GM19240 (cell line): ENCODE measurements around the gene TTYH1.

Experiments used
- DNase-seq: peaks from one replicate; pipeline ENCODE4 v3.0.0; 2011; ENCODE audit warnings: low spot score; ENCODE audit not compliant: insufficient read length

Gene TTYH1

DNA sequence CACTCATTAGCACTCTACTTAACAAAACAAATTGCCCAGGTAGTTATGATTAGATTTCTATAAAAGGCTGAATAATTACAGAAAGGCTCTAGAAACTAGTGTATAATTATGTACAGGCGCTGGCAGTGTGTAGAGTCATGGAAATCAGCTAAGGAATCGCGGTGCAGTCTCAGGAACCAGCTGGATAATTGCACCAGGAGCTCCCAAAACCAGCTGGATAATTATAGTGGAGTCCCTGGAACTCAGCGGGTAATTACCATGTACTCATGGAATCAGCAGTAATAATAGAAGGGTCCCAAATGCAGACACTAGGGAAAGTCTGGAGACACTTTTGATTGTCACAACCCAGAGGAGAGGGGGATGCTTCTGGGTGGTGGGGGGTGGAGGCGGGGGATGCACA, 23.2 kb upstream of the TTYH1 start:
- no peak for DNase-seq

DNA sequence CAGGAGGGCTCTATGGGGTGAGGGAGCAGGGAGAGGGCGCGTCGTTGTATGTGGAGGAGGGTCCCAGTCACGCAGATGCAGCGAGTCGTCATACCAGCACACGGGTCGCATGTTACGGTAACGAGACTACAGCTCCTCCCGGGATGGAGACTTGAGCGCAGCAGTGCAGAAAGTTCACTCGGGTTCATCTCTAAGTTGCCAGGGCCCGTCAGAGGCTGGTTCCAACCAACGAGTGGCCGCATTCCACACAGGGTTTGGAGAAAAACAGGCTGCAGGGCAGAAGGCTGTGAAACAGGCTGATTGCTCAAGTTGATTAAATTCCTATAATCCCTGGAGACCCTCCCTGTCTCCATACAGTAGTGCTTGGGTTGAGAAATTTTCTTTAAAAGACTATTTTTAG, 21.9 kb upstream of the TTYH1 start:
- DNase-seq, result no peak

DNA sequence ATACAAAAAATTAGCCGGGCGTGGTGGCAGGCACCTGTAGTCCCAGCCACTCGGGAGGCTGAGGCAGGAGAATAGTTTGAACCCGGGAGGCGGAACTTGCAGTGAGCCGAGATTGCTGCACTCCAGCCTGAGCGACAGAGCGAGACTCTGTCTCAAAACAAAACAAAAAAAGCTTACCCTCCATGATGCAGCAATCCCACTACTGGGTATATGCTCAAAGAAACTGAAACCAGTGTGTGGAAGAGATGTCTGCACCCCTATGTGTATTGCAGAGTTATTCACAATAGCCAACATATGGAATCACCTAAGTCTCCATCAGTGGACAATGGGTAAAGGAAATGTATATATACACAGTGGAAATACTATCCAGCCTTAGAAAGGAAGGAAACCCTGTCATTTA, 19.6 kb upstream of the TTYH1 start:
- DNase-seq, result no peak

- DNase-seq, result no peak
Measured at GRCh38 chr19:54399189-54399588, 16.1 kb upstream of the TTYH1 start.

DNA sequence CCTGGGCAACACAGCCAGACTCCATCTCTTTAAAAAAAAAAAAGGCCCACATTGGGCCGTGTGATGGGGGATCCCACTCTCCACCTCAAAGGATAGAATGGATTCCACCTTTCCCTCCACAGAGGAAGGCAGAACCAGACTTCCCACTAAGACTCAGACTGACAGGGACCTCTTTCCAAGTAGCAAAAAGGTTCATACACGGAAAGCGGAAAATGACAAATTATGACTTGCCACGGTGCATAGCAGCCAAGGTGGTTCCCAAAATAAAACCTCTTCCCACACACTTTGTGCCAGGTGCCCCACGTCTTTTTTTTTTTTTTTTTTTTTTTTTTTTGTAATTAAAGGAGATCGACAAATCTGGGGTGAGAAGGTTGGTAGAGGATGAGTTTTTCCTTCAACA, 14.4 kb upstream of the TTYH1 start:
- DNase-seq, result no peak

- DNase-seq, result no peak
Measured at GRCh38 chr19:54403054-54403453, 12.2 kb upstream of the TTYH1 start.

- DNase-seq, result no peak
Measured at GRCh38 chr19:54405628-54406027, 9.6 kb upstream of the TTYH1 start.

DNA sequence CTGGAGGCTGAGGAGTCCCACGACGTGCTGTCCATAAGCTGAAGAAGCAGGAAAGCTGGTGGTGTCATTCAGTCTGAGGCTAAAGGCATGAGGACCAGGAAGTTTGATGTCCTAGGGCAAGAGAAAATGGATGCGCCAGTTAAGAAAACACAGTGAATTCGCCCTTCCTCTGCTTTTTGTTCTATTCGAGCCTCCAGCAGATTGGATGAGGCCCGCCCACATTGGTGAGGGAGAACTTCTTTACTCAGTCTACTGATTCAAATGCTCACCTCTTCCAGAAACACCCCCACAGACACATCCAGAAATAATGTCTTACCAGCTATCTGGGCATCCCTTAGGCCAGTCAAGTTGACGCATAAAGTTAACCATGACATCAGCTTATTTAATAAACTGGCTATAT, 7.5 kb upstream of the TTYH1 start:
- DNase-seq, result no peak

GRCh38 chr19:54408456-54409026, 6.7 kb upstream of the TTYH1 start:
- DNase-seq, result no peak

DNA sequence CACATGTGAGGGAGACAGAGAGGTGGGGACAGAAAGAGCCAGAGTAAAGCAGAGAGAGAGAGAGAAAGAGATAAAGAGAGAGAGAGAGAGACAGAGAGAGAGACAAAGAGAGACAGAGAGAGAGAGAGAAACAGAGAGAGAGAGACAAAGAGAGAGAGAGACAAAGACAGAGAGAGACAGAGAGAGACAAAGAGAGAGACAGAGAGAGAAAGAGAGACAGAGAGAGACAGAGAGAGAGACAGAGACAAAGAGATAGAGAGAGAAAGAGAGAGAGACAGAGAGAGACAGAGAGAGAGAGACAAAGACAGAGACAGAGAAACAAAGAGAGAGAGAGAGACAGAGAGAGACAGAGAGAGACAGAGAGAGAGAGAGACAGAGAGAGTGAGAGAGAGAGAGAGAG, 4.2 kb upstream of the TTYH1 start:
- DNase-seq, result no peak

GRCh38 chr19:54412877-54413276, 2.4 kb upstream of the TTYH1 start:
- DNase-seq, result no peak

- DNase-seq, result no peak
Measured at GRCh38 chr19:54414156-54414555, 1.1 kb upstream of the TTYH1 start.

DNA sequence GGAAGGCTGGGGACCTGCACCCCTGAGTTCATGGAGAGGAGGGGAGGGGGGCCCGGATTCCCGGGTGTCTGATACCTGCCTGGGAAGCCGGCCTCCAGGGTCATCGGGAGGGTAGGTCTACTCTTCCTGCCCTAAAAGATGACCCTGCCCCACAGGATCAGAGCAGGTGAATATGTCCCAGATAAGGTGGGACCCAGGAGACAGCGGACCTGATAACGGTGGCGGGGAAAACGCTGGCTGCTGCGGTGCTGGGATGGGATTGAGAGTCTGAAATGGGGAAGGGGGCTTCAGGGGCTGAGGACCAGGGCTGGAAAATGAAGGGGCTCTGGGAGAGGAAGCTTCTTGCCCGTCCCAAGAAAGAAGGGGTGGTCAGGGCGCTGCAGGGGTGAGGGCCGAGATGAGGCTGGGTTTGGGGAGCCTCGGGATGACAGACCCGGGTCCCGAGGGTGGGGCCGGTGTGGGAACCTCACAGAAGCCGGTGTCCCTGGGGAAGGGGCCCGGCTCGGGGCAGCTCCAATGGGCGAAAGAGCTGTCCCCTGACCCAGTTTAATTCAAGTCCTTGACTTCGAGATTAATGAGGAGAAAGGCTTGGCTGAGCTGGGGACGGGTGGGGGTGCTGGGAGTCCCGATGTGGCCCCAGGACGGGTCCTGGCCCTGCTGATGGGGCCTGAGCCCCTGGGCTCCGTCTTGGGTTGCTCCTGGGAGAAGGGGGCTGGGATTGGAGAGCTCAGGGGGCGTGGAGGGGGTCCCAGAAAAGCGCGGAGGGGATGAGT, 823 bp downstream of the TTYH1 start:
- DNase-seq, result no peak

DNA sequence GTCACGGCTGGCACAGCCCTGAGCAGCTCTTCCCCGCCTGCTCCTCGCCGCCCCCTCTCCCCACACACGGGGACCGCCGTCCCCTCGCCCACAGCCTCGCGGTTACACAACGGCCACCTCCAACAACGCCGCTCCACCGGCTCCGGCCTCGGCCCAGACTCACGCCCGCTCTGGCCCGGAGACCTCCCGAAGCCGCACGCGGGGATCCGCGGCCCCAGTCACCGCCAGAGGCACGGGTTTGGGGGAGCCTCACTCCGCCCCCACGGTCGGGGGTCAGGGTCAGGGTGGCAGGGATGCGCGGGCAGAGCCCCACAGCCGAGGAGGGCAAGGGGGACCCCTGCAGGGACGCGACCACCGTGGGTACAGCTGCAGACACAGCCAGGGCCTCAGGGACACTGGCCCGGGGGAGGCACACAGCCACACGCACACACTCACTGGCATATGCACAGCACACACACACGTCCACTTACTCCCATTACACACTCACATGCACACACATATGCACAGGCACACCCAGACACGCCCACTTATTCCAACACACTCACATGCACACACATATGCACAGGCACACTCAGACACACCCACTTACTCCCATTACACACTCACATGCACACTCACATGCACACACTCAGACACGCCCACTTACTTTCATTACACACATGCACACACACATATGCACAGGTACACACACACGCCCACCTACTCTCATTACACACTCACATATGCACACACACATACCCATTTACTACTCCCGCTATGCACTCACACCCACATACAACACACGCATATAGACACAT, 1.6 kb downstream of the TTYH1 start:
- no peak for DNase-seq

GRCh38 chr19:54418030-54418929, 3.0 kb downstream of the TTYH1 start:
- peak; percentile 49 for DNase-seq

DNA sequence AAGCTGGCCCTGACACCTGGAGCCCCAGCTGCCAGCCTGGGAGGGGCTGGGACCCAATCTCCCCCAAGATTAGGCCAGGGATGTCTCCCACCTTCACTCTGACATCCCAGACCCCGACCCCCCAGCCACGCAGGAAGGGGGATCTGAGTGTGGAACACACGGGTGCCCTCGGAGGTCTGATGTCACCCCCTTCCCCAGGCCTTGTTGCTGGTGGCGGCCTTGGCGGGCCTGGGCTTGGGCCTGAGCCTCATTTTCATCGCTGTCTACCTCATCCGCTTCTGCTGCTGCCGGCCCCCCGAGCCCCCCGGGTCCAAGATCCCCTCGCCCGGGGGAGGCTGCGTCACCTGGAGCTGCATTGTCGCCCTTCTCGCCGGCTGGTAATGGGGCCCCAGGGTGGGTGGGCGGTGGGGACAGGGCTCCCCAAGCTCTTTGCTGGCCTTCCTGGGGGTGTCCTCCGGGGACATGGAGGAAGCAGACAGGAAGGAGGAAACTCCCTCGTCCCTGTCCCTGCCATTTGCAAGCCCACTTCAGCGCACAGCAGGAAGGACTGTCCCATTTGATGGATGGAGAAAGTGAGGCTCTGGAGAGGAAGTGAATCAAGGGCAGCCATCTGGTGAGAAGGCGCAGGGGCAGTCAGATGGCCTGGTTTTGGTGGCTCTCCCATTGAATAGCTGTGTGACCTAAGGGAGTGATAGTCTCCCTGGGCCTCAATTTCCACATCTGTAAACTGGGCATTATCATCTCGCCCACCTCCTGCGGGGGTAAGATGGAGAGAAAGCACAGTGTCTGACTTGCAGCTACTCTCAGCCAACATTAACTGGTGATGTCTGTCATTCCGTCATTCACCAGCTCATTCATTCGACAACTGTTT, 3.9 kb downstream of the TTYH1 start:
- DNase-seq, result no peak

- DNase-seq, result no peak
Measured at GRCh38 chr19:54420068-54420382, 4.8 kb downstream of the TTYH1 start.

DNA sequence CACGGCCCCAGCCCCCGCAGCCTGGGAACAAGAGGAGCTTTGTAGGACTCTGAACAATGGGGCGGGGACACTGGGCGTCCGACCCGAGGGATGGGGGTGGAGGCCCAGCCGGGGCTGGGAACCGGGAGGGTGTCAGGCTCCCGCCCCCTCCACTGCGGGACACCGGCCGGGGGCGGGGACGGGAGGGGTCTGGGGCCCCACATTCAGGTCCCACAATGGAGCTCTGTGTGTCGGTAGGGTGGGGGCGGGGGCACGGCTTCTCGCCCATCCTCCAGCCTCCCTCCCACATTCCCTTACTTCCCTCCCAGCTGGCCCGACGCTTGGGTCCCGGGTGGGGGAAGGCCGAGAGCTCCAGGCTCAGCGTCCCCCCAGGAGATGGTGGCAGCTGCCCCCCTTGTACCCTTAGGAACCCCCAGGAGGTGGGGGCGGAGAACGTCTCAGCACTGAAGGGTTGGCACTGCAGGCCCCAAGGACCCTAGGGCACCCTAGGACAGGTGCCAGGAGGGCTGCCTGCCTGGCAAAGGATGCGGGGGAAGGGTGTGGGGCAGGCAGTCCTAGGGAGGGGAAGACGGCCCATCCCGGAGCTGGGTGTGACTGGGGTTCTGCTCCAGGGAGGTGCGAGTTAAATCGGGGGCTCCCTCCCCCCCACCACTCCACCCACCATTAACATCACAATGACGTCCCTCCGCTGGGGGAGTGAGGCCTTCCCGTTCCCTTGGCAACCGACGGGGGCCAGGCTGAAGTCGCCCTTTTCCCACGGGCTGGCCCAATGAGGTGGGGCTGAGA, 5.3 kb downstream of the TTYH1 start:
- DNase-seq, result no peak

- DNase-seq, result no peak
Measured at GRCh38 chr19:54421169-54421516, 5.9 kb downstream of the TTYH1 start.

DNA sequence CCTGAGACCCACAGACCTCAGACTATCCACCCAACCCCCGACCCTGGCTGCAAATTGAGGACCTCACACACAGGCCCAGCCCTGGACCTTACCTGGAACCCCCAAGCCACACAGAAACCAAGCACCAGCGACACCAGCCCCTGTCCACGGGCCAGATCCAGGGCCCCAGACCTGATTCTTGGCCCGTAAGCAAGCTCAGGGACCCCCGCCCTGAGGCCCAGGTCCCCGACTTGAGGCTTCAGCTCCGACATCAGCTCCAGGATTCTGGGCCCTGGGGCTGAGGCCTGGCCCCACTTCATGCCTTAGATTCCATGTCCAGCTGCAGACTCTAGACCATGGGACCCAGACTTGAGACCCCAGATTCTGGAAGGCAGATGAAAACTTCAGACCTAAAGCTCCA, 6.3 kb downstream of the TTYH1 start:
- no peak for DNase-seq
